Fibroblast of lung (primary cell): ENCODE data around the gene SLC6A9. TPM values are rescaled to one million over a fixed set of nuclear protein-coding genes. Genes with fewer than 3 reads are reported as not detected.

Source experiments
- DNase-seq, 2 donors: peaks; one replicate each; pipeline versions ENCODE4 v3.0.0 to v3.0.0-alpha.2; 2010; ENCODE audit warnings: low read depth in 2 of 2
- H2AFZ ChIP-seq: 2 replicates; pipeline ENCODE4 v1.5.1; 2012; ENCODE audit warnings: low read length, control low read depth, inconsistent platforms
- H3K27ac ChIP-seq: 2 replicates; pipeline ENCODE4 v1.5.1; 2011; ENCODE audit warnings: low read length, control low read depth; ENCODE audit not compliant: insufficient read depth
- H3K27me3 ChIP-seq: 2 replicates; pipeline ENCODE4 v1.5.1; 2011; ENCODE audit warnings: mild to moderate bottlenecking, low read length; ENCODE audit not compliant: control insufficient read depth, insufficient read depth
- H3K36me3 ChIP-seq: 2 replicates; pipeline ENCODE4 v1.5.1; 2011; ENCODE audit warnings: low read length; ENCODE audit not compliant: control insufficient read depth, insufficient read depth
- H3K4me1 ChIP-seq: 2 replicates; pipeline ENCODE4 v1.5.1; 2011; ENCODE audit warnings: low read length; ENCODE audit not compliant: control insufficient read depth, insufficient read depth; ENCODE audit errors: extremely low read depth
- H3K4me2 ChIP-seq: 2 replicates; pipeline ENCODE4 v1.5.1; 2011; ENCODE audit warnings: low read length, control low read depth; ENCODE audit not compliant: insufficient read depth; ENCODE audit errors: extremely low read depth
- H3K4me3 ChIP-seq, 4 experiments: fragments of 200-600 bp in 1 of 4; sonication (generic) in 1 of 4; replicated peaks in 1 of 4; 2 replicates each; pipeline ENCODE4 v1.5.1; 2011 to 2016; ENCODE audit warnings: low read length in 4 of 4, low read depth in 3 of 4, mild to moderate bottlenecking in 3 of 4, control low read depth in 2 of 4, inconsistent platforms in 1 of 4, mixed read lengths in 1 of 4; ENCODE audit not compliant: insufficient read depth in 1 of 4; ENCODE audit errors: control extremely low read depth in 1 of 4
- H3K79me2 ChIP-seq: 2 replicates; pipeline ENCODE4 v1.5.1; 2012; ENCODE audit warnings: mild to moderate bottlenecking, low read length, inconsistent platforms; ENCODE audit not compliant: control insufficient read depth, insufficient read depth
- H3K9ac ChIP-seq: 2 replicates; pipeline ENCODE4 v1.5.1; 2011; ENCODE audit warnings: mild to moderate bottlenecking, low read length, control low read depth; ENCODE audit not compliant: insufficient read depth
- H3K9me3 ChIP-seq: 2 replicates; pipeline ENCODE4 v1.5.1; 2012; ENCODE audit warnings: low read depth, low read length; ENCODE audit not compliant: control insufficient read depth, insufficient read depth
- H4K20me1 ChIP-seq: 2 replicates; pipeline ENCODE4 v1.5.1; 2011; ENCODE audit warnings: low read length; ENCODE audit not compliant: control insufficient read depth, insufficient read depth; ENCODE audit errors: extremely low read depth
- CTCF ChIP-seq, 2 donors: IDR thresholded peaks in 1 of 2; conservative IDR thresholded peaks in 1 of 2; 1 replicate in 1 of 2; 2 replicates in 1 of 2; pipeline ENCODE4 v1.5.1; 2011 to 2012; ENCODE audit warnings: low read length in 2 of 2, control low read depth in 1 of 2, inconsistent platforms in 1 of 2, low read depth in 1 of 2, mild to moderate bottlenecking in 1 of 2
- EZH2 ChIP-seq: IDR thresholded peaks from 2 replicates; pipeline ENCODE4 v1.5.1; 2012; ENCODE audit warnings: low read length, control low read depth, mild to moderate bottlenecking; ENCODE audit errors: missing control alignments
- polyA plus RNA-seq, 2 donors: library from polyadenylated mRNA; depleted of rRNA in 1 of 2; stranded (reverse) in 1 of 2; unstranded in 1 of 2; fragments of >200 nt; gene quantifications; 2 replicates each; pipeline ENCODE4 v1.2.1, GENCODE V29; 2011 to 2012; ENCODE audit warnings: missing spikeins in 1 of 2
- total RNA-seq: library from RNA; depleted of rRNA; stranded (reverse); fragments of >200 nt; gene quantifications from 2 replicates; pipeline ENCODE4 v1.2.1, GENCODE V29; 2014

The SLC6A9 gene
- total and polyA plus RNA-seq, 2 donors (not counting 1 experiment from before 2014, with no cell fraction given) = 3.4 to 19.5 TPM

GRCh38 chr1:43947061-43947873 lies 84.0 kb downstream of the SLC6A9 start:
- Histone ChIP-seq H3K27ac (peak overlapping the region; percentile 98), H4K20me1 (no peaks in the 10 kb centered on the region), H3K9ac (peak overlapping the region; percentile 99), H3K4me3 (peak overlapping the region; percentile 56 to 96 (median 79)), H2AFZ (peak overlapping the region; percentile 85), H3K36me3 (peaks cover 2% of the 10 kb centered on the region), H3K27me3 (no peaks in the 10 kb centered on the region), H3K4me2 (peak overlapping the region; percentile 95), H3K4me1 (peaks cover 3% of the 10 kb centered on the region), H3K9me3 (no peaks in the 10 kb centered on the region), H3K79me2 (peaks cover 17% of the 10 kb centered on the region)
- no peak for DNase-seq
- TF ChIP-seq CTCF (conservative IDR thresholded peaks at IDR 0.05 in 1 of 2, IDR thresholded peaks at IDR 0.05 in 1 of 2; ENCODE audit: low read depth in 1 of 2, low read length in 2 of 2) (no peak), EZH2 (no peak)

Other genes starting within 250 kb of the SLC6A9 start
- gene ARTN, start 97.7 kb downstream of the SLC6A9 start, total RNA-seq = 0.50 TPM in 1 of 2 replicates, not detected in the other
- gene ARTN, start 97.7 kb downstream of the SLC6A9 start, polyA plus RNA-seq = 0.06 TPM in 1 of 2 replicates, not detected in the other
- 13.1 and 18.5 TPM in 2 replicates for gene IPO13, start 84.5 kb downstream of the SLC6A9 start, total RNA-seq
- gene IPO13, start 84.5 kb downstream of the SLC6A9 start, polyA plus RNA-seq = 12.8 and 19.1 TPM in 2 replicates
- 9.1 and 12.8 TPM in 2 replicates for gene DPH2, start 61.5 kb downstream of the SLC6A9 start, total RNA-seq
- gene DPH2, start 61.5 kb downstream of the SLC6A9 start, polyA plus RNA-seq = 11.2 and 17.5 TPM in 2 replicates
- gene ATP6V0B, start 56.5 kb downstream of the SLC6A9 start, total RNA-seq = 102 and 121 TPM in 2 replicates
- gene ATP6V0B, start 56.5 kb downstream of the SLC6A9 start, polyA plus RNA-seq = 83.5 and 89.0 TPM in 2 replicates
- 46.0 and 55.0 TPM in 2 replicates for gene B4GALT2, start 52.3 kb downstream of the SLC6A9 start, total RNA-seq
- gene B4GALT2, start 52.3 kb downstream of the SLC6A9 start, polyA plus RNA-seq = 40.6 and 40.7 TPM in 2 replicates
- 1.0 and 3.5 TPM in 2 replicates for gene CCDC24, start 39.9 kb downstream of the SLC6A9 start, total RNA-seq
- 0.63 and 0.94 TPM in 2 replicates for gene CCDC24, start 39.9 kb downstream of the SLC6A9 start, polyA plus RNA-seq
- gene KLF17, start 87.4 kb upstream of the SLC6A9 start, total RNA-seq = under 0.01 and 0.50 TPM in 2 replicates
- gene KLF17, start 87.4 kb upstream of the SLC6A9 start, polyA plus RNA-seq = 0.05 and 0.20 TPM in 2 replicates
- not detected in 2 replicates for gene KLF18, start 110.2 kb upstream of the SLC6A9 start, total RNA-seq
- gene KLF18, start 110.2 kb upstream of the SLC6A9 start, polyA plus RNA-seq = not detected in 2 replicates
- gene DMAP1, start 182.0 kb upstream of the SLC6A9 start, total RNA-seq = 17.2 and 23.6 TPM in 2 replicates
- 21.1 and 26.8 TPM in 2 replicates for gene DMAP1, start 182.0 kb upstream of the SLC6A9 start, polyA plus RNA-seq